ENCODE results near the gene FXYD7. TPM values are rescaled to one million over a fixed set of nuclear protein-coding genes. Genes with fewer than 3 reads are reported as not detected.

Gene FXYD7
- total and polyA plus RNA-seq, 2 of the 4 experiments (the other 2 are of a cell fraction) = 0.31 TPM; not detected in 1

GRCh38 chr19:35106291-35106583, 36.8 kb upstream of the FXYD7 start (continued):
- no peak for TF ChIP-seq USF2 (IDR thresholded peaks at IDR 0.05; ENCODE audit: low read depth, low read length)

GRCh38 chr19:35106898-35107541, 36.0 kb upstream of the FXYD7 start:
- no peak overlapping the region for H3K27ac ChIP-seq (ENCODE audit: insufficient read depth, low read length)
- no peak overlapping the region for H3K23ac ChIP-seq (ENCODE audit: low read depth, low read length)
- H3K4me3 ChIP-seq (ENCODE audit: insufficient read depth, low read depth, low read length) = no peak overlapping the region
- no peak overlapping the region for H4K8ac ChIP-seq (ENCODE audit: low read depth in 2 of 2, low read length in 2 of 2)
- in situ Hi-C loops (cut with MboI; ENCODE audit: low sequenced_read_pairs) = no loop called here
- ChIA-PET POLR2A (ENCODE audit: unreplicated experiment) (no interaction called here), CTCF (interaction anchor here (0.7 kb wide), 1 partner anchor 40 kb away, joined by 4 read pairs; no protein-coding TSS in a partner anchor)
- no peaks in the 10 kb centered on the region for H3K36me3 ChIP-seq (ENCODE audit: control insufficient read depth, insufficient read depth, low read length)
- no peaks in the 10 kb centered on the region for H3K4me1 ChIP-seq (ENCODE audit: control insufficient read depth, insufficient read depth, low read length)
- H3K18ac ChIP-seq (ENCODE audit: low read depth, low read length) = no peak overlapping the region
- no CpG with 5 or more reads among the region's 2 CpGs for WGBS, 2 experiments (ENCODE audit: extremely low coverage in 2 of 2, insufficient read length in 1 of 2)
- H2BK120ac ChIP-seq (ENCODE audit: low read depth, low read length) = no peak overlapping the region
- no peak overlapping the region for H3K9ac ChIP-seq (ENCODE audit: low read depth, low read length)
- dilution Hi-C loops (cut with HindIII; ENCODE audit: low sequenced_read_pairs, unreplicated experiment) = no loop called here
- H2BK15ac ChIP-seq (ENCODE audit: low read depth, low read length) = no peak overlapping the region
- no peak overlapping the region for H4K91ac ChIP-seq (ENCODE audit: insufficient read depth, low read depth, low read length)
- no peak overlapping the region for H2AFZ ChIP-seq (replicated peaks; ENCODE audit: low read length, poor library complexity)
- no peak overlapping the region for H2BK20ac ChIP-seq (ENCODE audit: low read depth, low read length)
- no peak overlapping the region for H2AK9ac ChIP-seq (replicated peaks; ENCODE audit: low read depth, low read length, poor library complexity)
- H4K5ac ChIP-seq (ENCODE audit: low read depth, low read length) = no peak overlapping the region
- no peak overlapping the region for H3K14ac ChIP-seq (replicated peaks; ENCODE audit: low read depth, low read length)
- H2BK5ac ChIP-seq (ENCODE audit: low read depth, low read length, poor library complexity, severe bottlenecking) = no peak overlapping the region
- intact Hi-C loops (cut with micrococcal nuclease) = no loop called here
- H3K9me3 ChIP-seq (ENCODE audit: control insufficient read depth, insufficient read depth, low read length) = peaks cover 5% of the 10 kb centered on the region; the same call in 1 of the 2 replicates
- TF ChIP-seq MAZ (IDR thresholded peaks at IDR 0.05; ENCODE audit: borderline replicate concordance, low read depth, low read length) (no peak), SMC3 (IDR thresholded peaks at IDR 0.05; ENCODE audit: low read depth, low read length) (no peak), NFE2L2 (IDR thresholded peaks at IDR 0.05; ENCODE audit: low read depth, low read length) (no peak), RFX5 (IDR thresholded peaks at IDR 0.05; ENCODE audit: low read depth, low read length) (no peak), RCOR1 (IDR thresholded peaks at IDR 0.05; ENCODE audit: insufficient replicate concordance, low read length) (no peak), RAD21 (IDR thresholded peaks at IDR 0.05; ENCODE audit: low read length) (no peak), MXI1 (IDR thresholded peaks at IDR 0.05; ENCODE audit: borderline replicate concordance, low read depth, low read length) (no peak), MAFK (IDR thresholded peaks at IDR 0.05; ENCODE audit: low read depth, low read length) (no peak), CTCF (conservative IDR thresholded peaks at IDR 0.05; ENCODE audit: low read depth, low read length) (no peak), POLR2A (IDR thresholded peaks at IDR 0.05; ENCODE audit: low read depth, low read length) (no peak), USF2 (IDR thresholded peaks at IDR 0.05; ENCODE audit: low read depth, low read length) (no peak), FOS (IDR thresholded peaks at IDR 0.05; ENCODE audit: low read depth, low read length) (no peak)
- H3K56ac ChIP-seq (ENCODE audit: extremely low read depth, insufficient read depth, low read length) = no peak overlapping the region
- no TSS peak for BruUV-seq (replicated peaks)
- DNase-seq (no peak), ATAC-seq (ENCODE audit: low read depth) (no peak)
- H3K79me1 ChIP-seq (ENCODE audit: low read depth in 1 of 2, low read length in 2 of 2) = no peaks in the 10 kb centered on the region
- no peaks in the 10 kb centered on the region for H4K20me1 ChIP-seq (ENCODE audit: insufficient read depth, low read length)
- H3K9me1 ChIP-seq (ENCODE audit: insufficient read depth, low read length) = no peaks in the 10 kb centered on the region
- no peak overlapping the region for H2AK5ac ChIP-seq (ENCODE audit: low read depth, low read length)
- peaks cover under 1% of the 10 kb centered on the region; the same call in 1 of the 2 replicates for H3K27me3 ChIP-seq (ENCODE audit: control insufficient read depth, insufficient read depth, low read length)
- H3K4ac ChIP-seq (ENCODE audit: low read depth, low read length) = no peak overlapping the region
- H3K4me2 ChIP-seq (ENCODE audit: low read depth, low read length) = no peak overlapping the region
